Endodermal cell (in vitro differentiated cells): ENCODE measurements around the gene CLCNKB. TPM values are rescaled to one million over a fixed set of nuclear protein-coding genes. Genes with fewer than 3 reads are reported as not detected.
"Not testable (repeated sequence)": the region's sequence is repeated elsewhere in the genome, so short reads cannot be mapped to it uniquely, and the experiment has no call there.

ENCODE experiments used
- DNase-seq: peaks from one replicate; pipeline ENCODE4 v3.0.0-alpha.2; 2017
- H3K27ac ChIP-seq: 2 replicates; pipeline ENCODE4 v1.5.1; 2013; ENCODE audit warnings: mild to moderate bottlenecking, low read depth, low read length, moderate library complexity
- H3K27me3 ChIP-seq: 2 replicates; pipeline ENCODE4 v1.6.1; 2013; ENCODE audit warnings: mild to moderate bottlenecking, low read length, moderate library complexity; ENCODE audit not compliant: insufficient read depth, control insufficient read depth, poor library complexity, severe bottlenecking
- H3K36me3 ChIP-seq: 2 replicates; pipeline ENCODE4 v1.7.0; 2013; ENCODE audit warnings: mild to moderate bottlenecking, low read length, moderate library complexity; ENCODE audit not compliant: control insufficient read depth, insufficient read depth
- H3K4me1 ChIP-seq: one replicate; pipeline ENCODE4 v1.7.0; 2013; ENCODE audit warnings: low read length; ENCODE audit not compliant: control insufficient read depth, insufficient read depth
- H3K4me3 ChIP-seq: 2 replicates; pipeline ENCODE4 v1.5.1; 2013; ENCODE audit warnings: mild to moderate bottlenecking, low read length, moderate library complexity
- H3K9ac ChIP-seq: 2 replicates; pipeline ENCODE4 v1.6.1; 2013; ENCODE audit warnings: mild to moderate bottlenecking, low read length, moderate library complexity; ENCODE audit not compliant: poor library complexity, severe bottlenecking; ENCODE audit errors: extremely low read depth
- H3K9me3 ChIP-seq: 2 replicates; pipeline ENCODE4 v1.6.1; 2013; ENCODE audit warnings: mild to moderate bottlenecking, low read length, moderate library complexity; ENCODE audit not compliant: control insufficient read depth
- H3K27ac Mint-ChIP-seq: 2 replicates; pipeline ENCODE4 v1.8.0; 2020; ENCODE audit warnings: mixed read lengths
- H3K27me3 Mint-ChIP-seq: 2 replicates; pipeline ENCODE4 v1.8.0; 2021; ENCODE audit warnings: mild to moderate bottlenecking, mixed read lengths; ENCODE audit not compliant: insufficient read depth
- H3K36me3 Mint-ChIP-seq: 2 replicates; pipeline ENCODE4 v1.8.0; 2020; ENCODE audit warnings: low read depth, mixed read lengths
- H3K4me1 Mint-ChIP-seq: 2 replicates; pipeline ENCODE4 v1.8.0; 2020; ENCODE audit warnings: mixed read lengths
- H3K4me3 Mint-ChIP-seq: 2 replicates; pipeline ENCODE4 v1.8.0; 2020; ENCODE audit warnings: mild to moderate bottlenecking, moderate library complexity, mixed read lengths
- H3K9me3 Mint-ChIP-seq: 2 replicates; pipeline ENCODE4 v1.8.0; 2020; ENCODE audit warnings: mild to moderate bottlenecking, mixed read lengths
- CTCF ChIP-seq: fragments of 200-600 bp; sonication (generic); conservative IDR thresholded peaks from 2 replicates; pipeline ENCODE4 v1.5.0; 2021; ENCODE audit warnings: antibody characterized with exemption, mild to moderate bottlenecking
- WGBS, 2 experiments: methylation state at CpG; one replicate each; pipeline versions ENCODE4 v1.1.5 to v1.1.7; 2013; ENCODE audit warnings: missing lambda C conversion rate in 2 of 2, mixed read lengths in 1 of 2; ENCODE audit not compliant: insufficient coverage in 1 of 2, insufficient read length in 1 of 2; 5-methylcytosine and 5-hydroxymethylcytosine counted together
- total RNA-seq, 2 donors: library from RNA; stranded (reverse); fragmentation: NEBNext Ultra II Directional in 1 of 2; extraction: Animal tissue kit (Norgen Biotek cat#: 25700) in 1 of 2; gene quantifications; 2 replicates in 1 of 2; 3 replicates in 1 of 2; pipeline ENCODE4 v1.2.1, GENCODE V29; 2021

The CLCNKB gene
- total RNA-seq, 2 donors from 2014 or later: 3.6 to 3.7 TPM

DNA sequence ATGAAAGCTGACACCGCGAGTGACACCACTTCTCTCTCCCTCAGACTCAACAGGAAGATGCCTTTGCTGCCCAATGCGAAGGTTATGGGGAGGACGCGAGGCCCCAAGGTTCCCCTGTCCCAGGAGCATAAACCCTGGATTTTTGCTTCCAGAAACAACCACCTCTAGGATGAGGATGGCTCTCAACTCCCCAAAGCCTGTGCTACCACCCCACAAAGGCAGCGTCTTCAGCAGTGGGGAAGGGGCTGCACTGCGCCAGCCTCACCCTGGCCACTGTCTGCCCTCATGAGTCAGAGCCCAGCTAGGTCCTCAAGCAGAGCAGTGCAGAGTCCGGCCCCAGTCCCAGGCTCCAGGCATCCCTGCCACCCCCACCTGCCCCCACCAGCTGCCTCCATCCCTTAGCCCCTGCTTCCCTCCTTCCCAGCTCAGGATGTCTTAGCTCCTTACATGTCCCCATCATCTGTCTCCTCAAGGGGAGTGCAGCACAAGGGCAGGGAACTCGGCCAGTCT is 46.5 kb upstream of the CLCNKB start:
- H3K9me3 Mint-ChIP-seq: no peaks in the 10 kb centered on the region
- Histone ChIP-seq H3K27ac (no peak overlapping the region), H3K9ac (no peak overlapping the region), H3K4me3 (no peak overlapping the region), H3K9me3 (no peaks in the 10 kb centered on the region), H3K4me1 (no peaks in the 10 kb centered on the region), H3K27me3 (no peaks in the 10 kb centered on the region), H3K36me3 (no peaks in the 10 kb centered on the region)
- H3K36me3 Mint-ChIP-seq: no peaks in the 10 kb centered on the region
- H3K27ac Mint-ChIP-seq: no peak overlapping the region
- H3K4me3 Mint-ChIP-seq: no peak overlapping the region
- 74 to 90% methylated on average over 5 to 9 of the region's 9 CpGs for WGBS, 2 experiments
- TF ChIP-seq CTCF: no peak
- H3K27me3 Mint-ChIP-seq: peaks cover 7% of the 10 kb centered on the region
- no peak for DNase-seq
- H3K4me1 Mint-ChIP-seq: no peaks in the 10 kb centered on the region

DNA sequence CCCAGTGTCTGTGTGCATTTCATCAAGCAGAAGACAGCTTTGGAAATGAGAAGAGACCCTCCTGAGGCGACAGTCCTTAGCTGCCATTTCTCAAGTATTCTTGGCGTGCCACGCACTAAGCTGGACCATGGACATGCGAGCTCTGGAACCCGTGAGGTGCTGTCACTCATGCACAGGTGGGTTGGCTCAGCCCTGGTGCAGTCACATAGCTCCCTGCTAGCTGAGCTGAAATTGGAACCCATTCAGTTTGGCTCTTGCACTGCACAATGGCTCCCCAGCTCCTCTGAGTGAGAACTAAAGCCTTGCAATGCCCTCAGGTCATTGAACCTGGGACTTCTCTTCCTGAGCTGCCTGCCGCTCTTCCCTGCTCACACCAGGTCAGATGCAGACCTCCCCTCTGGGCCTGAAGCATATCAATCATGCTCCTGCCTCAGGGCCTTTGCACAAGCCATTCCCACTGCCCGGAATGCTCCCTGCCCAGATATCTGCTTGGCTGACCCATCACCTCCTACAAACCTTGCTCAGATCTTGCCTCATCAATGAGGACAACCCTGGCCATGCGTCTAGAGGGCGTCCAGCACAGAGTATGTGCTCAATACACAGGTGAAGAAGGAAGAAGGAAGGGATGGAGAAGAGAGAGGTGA is 45.8 kb upstream of the CLCNKB start:
- Histone ChIP-seq H3K9me3 (no peaks in the 10 kb centered on the region), H3K27ac (no peak overlapping the region), H3K27me3 (no peaks in the 10 kb centered on the region), H3K4me3 (no peak overlapping the region), H3K4me1 (no peaks in the 10 kb centered on the region), H3K36me3 (no peaks in the 10 kb centered on the region), H3K9ac (no peak overlapping the region)
- Mint-ChIP-seq H3K4me3 (no peak overlapping the region), H3K36me3 (no peaks in the 10 kb centered on the region), H3K27me3 (peaks cover 7% of the 10 kb centered on the region), H3K4me1 (no peaks in the 10 kb centered on the region), H3K9me3 (no peaks in the 10 kb centered on the region), H3K27ac (no peak overlapping the region)
- no peak for DNase-seq
- 87 to 93% methylated on average over 6 to 9 of the region's 9 CpGs for WGBS, 2 experiments
- no peak for TF ChIP-seq CTCF

DNA sequence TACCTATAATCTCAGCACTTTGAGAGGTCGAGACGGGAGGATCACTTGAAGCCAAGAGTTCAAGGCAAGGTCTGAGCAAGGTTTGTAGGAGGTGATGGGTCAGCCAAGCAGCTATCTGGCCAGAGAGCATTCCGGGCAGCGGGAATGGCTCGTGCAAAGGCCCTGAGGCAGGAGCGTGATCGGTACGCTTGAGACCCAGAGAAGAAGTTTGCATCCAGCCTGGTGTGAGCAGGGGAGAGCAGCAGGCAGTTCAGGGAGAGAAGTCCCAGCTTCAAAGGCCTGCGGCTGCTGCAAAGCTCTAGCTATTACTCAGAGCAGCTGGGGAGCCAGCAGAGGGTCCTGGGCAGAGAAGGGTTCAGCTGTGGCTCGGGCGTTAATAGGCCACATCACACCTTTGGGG is 44.7 kb upstream of the CLCNKB start:
- H3K27ac Mint-ChIP-seq: no peak overlapping the region
- no peaks in the 10 kb centered on the region for H3K36me3 ChIP-seq
- TF ChIP-seq CTCF: no peak
- H3K27ac ChIP-seq: no peak overlapping the region
- H3K36me3 Mint-ChIP-seq: no peaks in the 10 kb centered on the region
- H3K4me1 Mint-ChIP-seq: peaks cover 3% of the 10 kb centered on the region
- no peaks in the 10 kb centered on the region for H3K9me3 ChIP-seq
- no peaks in the 10 kb centered on the region for H3K9me3 Mint-ChIP-seq
- WGBS, 2 experiments: 87 to 92% methylated on average over 11 of the region's 11 CpGs
- no peak overlapping the region for H3K4me3 ChIP-seq
- peaks cover 5% of the 10 kb centered on the region for H3K4me1 ChIP-seq
- no peak overlapping the region for H3K4me3 Mint-ChIP-seq
- no peaks in the 10 kb centered on the region for H3K27me3 ChIP-seq
- H3K27me3 Mint-ChIP-seq: peaks cover 7% of the 10 kb centered on the region
- H3K9ac ChIP-seq: no peak overlapping the region
- DNase-seq: no peak

DNA sequence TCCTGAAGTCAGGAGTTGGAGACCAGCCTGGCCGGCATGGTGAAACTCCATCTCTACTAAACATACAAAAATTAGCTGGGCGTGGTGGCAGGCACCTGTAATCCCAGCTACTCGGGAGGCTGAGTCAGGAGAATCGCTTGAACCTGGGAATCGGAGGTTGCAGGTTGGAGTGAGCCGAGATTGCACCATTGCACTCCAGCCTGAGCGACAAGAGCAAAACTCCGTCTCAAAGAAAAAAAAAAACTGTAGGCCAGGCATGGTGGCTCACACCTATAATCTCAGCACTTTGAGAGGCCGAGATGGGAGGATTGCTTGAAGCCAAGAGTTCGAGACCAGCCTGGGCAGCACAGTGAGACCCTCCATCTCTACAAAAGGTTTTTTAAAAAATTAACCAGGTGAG is 42.3 kb upstream of the CLCNKB start:
- H3K9me3 ChIP-seq, H3K27ac ChIP-seq, H3K27me3 Mint-ChIP-seq, H3K36me3 Mint-ChIP-seq, H3K36me3 ChIP-seq, H3K9me3 Mint-ChIP-seq, H3K4me1 Mint-ChIP-seq, H3K4me1 ChIP-seq, H3K4me3 ChIP-seq, DNase-seq, H3K27ac Mint-ChIP-seq, H3K9ac ChIP-seq, H3K27me3 ChIP-seq, H3K4me3 Mint-ChIP-seq: not testable (repeated sequence)
- 93% methylated on average over 10 of the region's 10 CpGs for WGBS, 2 experiments
